ENCODE results near the gene PTPRD. TPM values are rescaled to one million over a fixed set of nuclear protein-coding genes. Genes with fewer than 3 reads are reported as not detected.

The PTPRD gene
- total and polyA plus RNA-seq, 2 of the 4 experiments (the other 2 are of a cell fraction) = 0.07 to 0.18 TPM

DNA sequence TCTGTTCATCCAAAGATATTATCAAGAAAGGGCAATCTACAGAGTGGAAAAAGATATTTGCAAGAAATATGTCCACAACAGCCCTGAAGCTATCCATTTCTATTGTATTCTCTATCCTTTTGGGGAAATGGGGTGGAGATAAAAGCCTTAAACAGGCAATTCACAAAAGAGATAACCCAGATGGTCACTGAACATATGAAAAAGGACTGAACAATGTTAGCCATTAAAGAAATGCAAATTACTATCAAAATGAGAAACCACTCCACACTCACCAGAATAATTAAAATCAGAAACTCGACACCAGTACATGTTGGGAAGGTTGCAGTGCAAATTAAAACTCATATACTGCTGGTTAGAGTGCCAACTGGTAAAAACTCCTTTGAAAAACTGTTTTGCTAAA, 1858.1 kb downstream of the PTPRD start:
- Histone ChIP-seq H2AK5ac (ENCODE audit: low read depth, low read length) (no peak overlapping the region), H3K4me1 (ENCODE audit: control insufficient read depth, insufficient read depth, low read length) (no peaks in the 10 kb centered on the region), H4K20me1 (ENCODE audit: insufficient read depth, low read length) (no peaks in the 10 kb centered on the region), H3K18ac (ENCODE audit: low read depth, low read length) (no peak overlapping the region), H3K4me3 (ENCODE audit: insufficient read depth, low read depth, low read length) (no peak overlapping the region), H2BK20ac (ENCODE audit: low read depth, low read length) (no peak overlapping the region), H2BK120ac (ENCODE audit: low read depth, low read length) (no peak overlapping the region), H2AFZ (replicated peaks; ENCODE audit: low read length, poor library complexity) (no peak overlapping the region), H4K8ac (ENCODE audit: low read depth in 2 of 2, low read length in 2 of 2) (no peak overlapping the region), H3K56ac (ENCODE audit: extremely low read depth, insufficient read depth, low read length) (no peak overlapping the region), H3K14ac (replicated peaks; ENCODE audit: low read depth, low read length) (no peak overlapping the region), H3K9me1 (ENCODE audit: insufficient read depth, low read length) (no peaks in the 10 kb centered on the region), H4K91ac (ENCODE audit: insufficient read depth, low read depth, low read length) (no peak overlapping the region), H4K5ac (ENCODE audit: low read depth, low read length) (no peak overlapping the region), H2BK15ac (ENCODE audit: low read depth, low read length) (no peak overlapping the region), H3K27me3 (ENCODE audit: control insufficient read depth, insufficient read depth, low read length) (no peaks in the 10 kb centered on the region), H3K79me1 (ENCODE audit: low read depth in 1 of 2, low read length in 2 of 2) (no peaks in the 10 kb centered on the region), H3K4ac (ENCODE audit: low read depth, low read length) (no peak overlapping the region), H2BK5ac (ENCODE audit: low read depth, low read length, poor library complexity, severe bottlenecking) (no peak overlapping the region), H2AK9ac (replicated peaks; ENCODE audit: low read depth, low read length, poor library complexity) (no peak overlapping the region), H3K36me3 (ENCODE audit: control insufficient read depth, insufficient read depth, low read length) (no peaks in the 10 kb centered on the region), H3K9ac (ENCODE audit: low read depth, low read length) (no peak overlapping the region), H3K4me2 (ENCODE audit: low read depth, low read length) (no peak overlapping the region), H3K23ac (ENCODE audit: low read depth, low read length) (no peak overlapping the region), H3K9me3 (ENCODE audit: control insufficient read depth, insufficient read depth, low read length) (no peaks in the 10 kb centered on the region), H3K27ac (ENCODE audit: insufficient read depth, low read length) (no peak overlapping the region)
- WGBS, 2 experiments (ENCODE audit: extremely low coverage in 2 of 2, insufficient read length in 1 of 2) = no CpG with 5 or more reads among the region's 1 CpG
- CTCF ChIA-PET = no interaction called here
- DNase-seq = no peak
- intact Hi-C loops (cut with micrococcal nuclease) = no loop called here
- BruUV-seq (replicated peaks) = no TSS peak
- in situ Hi-C loops (cut with MboI; ENCODE audit: low sequenced_read_pairs) = no loop called here
- TF ChIP-seq POLR2A (IDR thresholded peaks at IDR 0.05; ENCODE audit: low read depth, low read length) = no peak
- no peak for TF ChIP-seq MAZ (IDR thresholded peaks at IDR 0.05; ENCODE audit: borderline replicate concordance, low read depth, low read length)
- no peak for TF ChIP-seq RAD21 (IDR thresholded peaks at IDR 0.05; ENCODE audit: low read length)
- no peak for TF ChIP-seq FOS (IDR thresholded peaks at IDR 0.05; ENCODE audit: low read depth, low read length)
- no peak for TF ChIP-seq ELK1 (IDR thresholded peaks at IDR 0.05; ENCODE audit: borderline replicate concordance, low read depth, low read length)
- TF ChIP-seq RFX5 (IDR thresholded peaks at IDR 0.05; ENCODE audit: low read depth, low read length) = no peak
- POLR2A ChIA-PET (ENCODE audit: unreplicated experiment) = no interaction called here
- no peak for ATAC-seq (ENCODE audit: low read depth)
- dilution Hi-C loops (cut with HindIII; ENCODE audit: low sequenced_read_pairs, unreplicated experiment) = no loop called here
